GM21576 (cell line): ENCODE measurements around the gene RIBC2.
"Not testable (repeated sequence)": the region's sequence is repeated elsewhere in the genome, so short reads cannot be mapped to it uniquely, and the experiment has no call there.

Experiments used
- ATAC-seq: cut with Tn5 transposase; IDR thresholded peaks from one replicate; pipeline ENCODE4 v1.9.1; 2021; ENCODE audit warnings: mild to moderate bottlenecking, moderate library complexity; ENCODE audit not compliant: unreplicated experiment

The RIBC2 gene

GRCh38 chr22:45423524-45423923 is 10.0 kb downstream of the RIBC2 start:
- ATAC-seq: no peak

- ATAC-seq: no peak
Measured at GRCh38 chr22:45424241-45424731, 10.8 kb downstream of the RIBC2 start.

- no peak for ATAC-seq
Measured at GRCh38 chr22:45425101-45425500, 11.6 kb downstream of the RIBC2 start.

GRCh38 chr22:45425531-45426265 is 12.2 kb downstream of the RIBC2 start:
- no peak for ATAC-seq

- no peak for ATAC-seq
Measured at GRCh38 chr22:45426387-45426786, 12.9 kb downstream of the RIBC2 start.

GRCh38 chr22:45427114-45427513 is 13.6 kb downstream of the RIBC2 start:
- ATAC-seq: no peak

GRCh38 chr22:45428391-45429385 is 15.2 kb downstream of the RIBC2 start:
- ATAC-seq: no peak

GRCh38 chr22:45429424-45429823 is 15.9 kb downstream of the RIBC2 start:
- no peak for ATAC-seq

- ATAC-seq: no peak
Measured at GRCh38 chr22:45429981-45430775, 16.7 kb downstream of the RIBC2 start.

- no peak for ATAC-seq
Measured at GRCh38 chr22:45430871-45431270, 17.4 kb downstream of the RIBC2 start.

GRCh38 chr22:45434981-45435380 is 21.5 kb downstream of the RIBC2 start:
- no peak for ATAC-seq

GRCh38 chr22:45435544-45436139 is 22.1 kb downstream of the RIBC2 start:
- ATAC-seq: no peak

- not testable (repeated sequence) for ATAC-seq
Measured at GRCh38 chr22:45436871-45437517, 23.5 kb downstream of the RIBC2 start.

- ATAC-seq: no peak
Measured at GRCh38 chr22:45438336-45438735, 24.8 kb downstream of the RIBC2 start.

GRCh38 chr22:45440688-45441087 is 27.2 kb downstream of the RIBC2 start:
- ATAC-seq: not testable (repeated sequence)

- ATAC-seq: no peak
Measured at GRCh38 chr22:45441138-45441537, 27.6 kb downstream of the RIBC2 start.

GRCh38 chr22:45442116-45442515 is 28.6 kb downstream of the RIBC2 start:
- no peak for ATAC-seq

- ATAC-seq: no peak
Measured at GRCh38 chr22:45444168-45444567, 30.7 kb downstream of the RIBC2 start.

GRCh38 chr22:45445031-45445710 is 31.7 kb downstream of the RIBC2 start:
- ATAC-seq: no peak
